HG03575 (cell line): ENCODE data around the gene NDRG3.
"Not testable (repeated sequence)": the region's sequence is repeated elsewhere in the genome, so short reads cannot be mapped to it uniquely, and the experiment has no call there.

Source experiments
- ATAC-seq: cut with Tn5 transposase; IDR thresholded peaks from one replicate; pipeline ENCODE4 v1.9.1; 2021; ENCODE audit not compliant: unreplicated experiment, insufficient number of reproducible peaks, low FRiP score; ENCODE audit errors: extremely low read depth

Gene NDRG3

DNA sequence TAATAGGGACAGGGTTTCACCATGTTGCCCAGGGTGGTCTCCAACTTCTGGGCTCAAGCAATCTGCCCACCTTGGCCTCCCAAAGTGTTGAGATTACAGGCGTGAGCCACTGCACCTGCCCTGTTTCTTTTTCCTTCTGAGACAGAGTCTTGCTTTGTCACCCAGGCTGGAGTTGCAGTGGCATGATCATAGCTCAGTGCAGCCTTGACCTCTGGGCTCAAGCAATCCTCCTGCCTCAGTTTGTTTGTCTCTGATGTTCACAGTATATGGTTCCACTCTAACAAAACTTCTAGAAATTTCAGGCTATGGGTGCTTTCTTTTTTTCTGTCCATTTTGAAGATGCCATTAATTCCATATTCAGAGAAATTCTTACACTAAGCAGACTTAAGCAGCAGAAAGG lies 33.1 kb downstream of the NDRG3 start:
- no peak for ATAC-seq

DNA sequence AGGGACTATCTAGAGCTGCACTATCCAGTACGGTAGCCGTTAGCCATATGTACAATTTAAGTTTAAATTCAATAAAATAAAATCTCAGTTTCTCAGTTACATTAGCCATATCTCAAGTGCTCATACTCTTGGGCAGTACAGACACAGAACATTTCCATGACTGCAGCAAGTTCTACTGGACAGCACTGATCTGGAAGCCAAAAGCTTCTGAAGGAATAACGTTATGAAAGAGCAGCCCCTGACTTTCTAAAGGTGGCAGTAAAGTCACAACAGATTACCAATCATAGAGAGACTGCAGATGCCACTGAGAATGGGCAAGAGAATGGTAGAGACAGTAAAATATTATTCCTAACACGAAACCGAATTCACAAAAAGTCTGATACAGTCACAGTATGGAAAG lies 36.8 kb downstream of the NDRG3 start:
- no peak for ATAC-seq

DNA sequence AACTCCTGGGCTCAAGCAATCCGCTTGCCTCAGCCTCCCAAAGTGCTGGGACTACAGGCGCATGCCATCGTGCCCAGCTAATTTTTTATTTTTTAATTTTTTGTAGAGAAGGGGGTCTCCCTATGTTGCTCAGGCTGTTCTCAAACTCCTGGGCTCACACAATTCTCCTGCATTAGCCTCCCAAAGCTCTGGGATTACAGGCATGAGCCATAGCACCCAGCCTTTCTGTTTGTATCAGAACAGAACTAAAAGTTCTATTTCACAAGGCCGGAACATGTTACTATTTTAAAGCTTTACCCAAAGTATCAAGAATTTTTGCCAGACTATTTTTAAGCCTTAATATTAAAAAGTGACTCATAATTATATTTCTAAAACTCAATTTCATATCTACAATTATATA lies 42.4 kb downstream of the NDRG3 start:
- ATAC-seq: no peak

DNA sequence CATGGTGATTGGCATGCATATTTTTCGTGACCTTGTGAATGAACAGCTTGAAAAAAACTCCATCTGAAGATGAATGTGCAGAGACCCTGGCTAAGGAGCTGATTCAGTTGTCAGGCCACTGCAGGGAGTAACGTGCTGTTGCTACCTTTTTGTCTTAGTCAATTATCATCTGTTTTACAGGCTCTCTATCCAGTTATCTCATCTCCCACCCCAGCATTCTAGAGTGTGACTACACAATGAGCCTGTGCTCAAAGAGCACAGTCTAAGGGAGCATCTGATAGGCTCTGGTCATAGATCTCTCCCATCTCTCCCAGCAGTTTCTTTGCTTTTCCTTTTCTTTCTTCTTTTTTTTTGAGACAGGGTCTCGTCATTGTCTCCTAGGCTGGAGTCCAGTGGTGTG lies 45.5 kb downstream of the NDRG3 start:
- no peak for ATAC-seq

DNA sequence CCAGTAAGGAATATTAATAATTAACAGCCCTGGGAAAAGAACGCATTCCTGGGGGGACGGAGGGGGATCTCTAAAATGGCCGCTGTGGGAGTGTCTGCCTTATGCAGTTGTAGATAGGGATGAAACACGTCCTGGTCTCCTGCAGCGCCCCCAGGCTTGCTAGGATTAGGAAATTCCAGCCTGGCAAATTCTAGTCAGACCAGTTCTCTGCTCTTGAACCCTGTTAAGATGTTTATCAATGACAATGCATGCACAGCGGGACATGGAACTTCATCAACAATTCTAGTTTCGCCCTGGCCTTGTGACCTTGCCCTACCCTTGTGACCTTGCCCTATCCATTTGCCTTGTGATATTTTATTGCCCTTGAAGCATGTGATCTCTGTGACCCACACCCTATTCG lies 50.4 kb downstream of the NDRG3 start:
- not testable (repeated sequence) for ATAC-seq

DNA sequence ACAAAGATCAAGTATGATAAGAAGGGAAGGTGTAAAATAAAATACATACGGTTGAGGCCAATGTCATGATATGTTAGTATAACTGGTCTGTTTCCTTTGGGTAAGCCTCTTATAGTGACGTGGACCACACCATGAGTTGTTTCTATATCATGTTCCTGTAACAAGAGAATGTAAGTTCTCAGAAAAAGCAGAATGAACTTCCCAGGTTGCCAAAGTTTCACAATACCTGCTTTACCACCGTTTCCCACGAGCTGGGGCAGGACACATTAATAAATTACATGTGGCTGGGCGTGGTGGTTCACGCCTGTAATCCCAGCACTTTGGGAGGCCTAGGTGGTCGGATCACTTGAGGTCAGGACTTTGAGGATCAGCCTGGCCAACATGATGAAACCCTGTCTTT lies 57.3 kb downstream of the NDRG3 start:
- no peak for ATAC-seq

DNA sequence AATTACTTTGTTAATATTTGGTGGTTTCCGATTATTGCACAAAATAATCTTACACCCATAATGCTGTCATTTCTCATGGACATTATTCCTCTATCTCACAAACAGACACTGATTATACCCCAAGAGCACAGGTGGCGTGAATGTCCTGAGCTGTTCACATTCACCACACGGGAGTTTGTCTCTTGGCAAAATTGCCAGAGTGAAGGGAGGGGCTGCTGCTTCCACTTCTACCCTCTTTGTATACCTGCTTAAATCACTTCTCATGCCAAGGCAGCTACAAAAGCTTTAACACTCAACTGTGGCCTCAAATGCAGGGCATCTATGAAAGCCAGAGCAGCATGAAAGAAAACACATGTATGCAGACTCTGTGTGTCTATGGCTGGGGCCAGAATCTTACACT lies 58.0 kb downstream of the NDRG3 start:
- no peak for ATAC-seq

DNA sequence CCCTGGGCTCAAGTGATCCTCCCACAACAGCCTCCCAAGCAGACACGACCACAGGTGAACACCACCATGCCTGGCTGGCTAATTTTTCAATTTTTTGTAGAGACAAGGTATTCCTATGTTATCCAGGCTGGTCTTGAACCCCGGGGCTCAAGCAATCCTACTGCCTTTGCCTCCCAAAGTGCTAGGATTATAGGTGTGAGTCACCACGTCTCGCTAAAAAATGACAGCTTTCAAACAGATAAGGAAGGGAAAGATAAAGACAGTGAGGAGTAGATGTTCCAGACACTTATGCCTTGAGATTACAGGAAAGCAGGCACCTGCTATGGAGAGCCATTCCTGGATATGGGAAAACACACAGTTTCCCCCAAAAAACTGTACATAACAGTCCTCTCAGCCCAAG lies 58.9 kb downstream of the NDRG3 start:
- ATAC-seq: no peak

DNA sequence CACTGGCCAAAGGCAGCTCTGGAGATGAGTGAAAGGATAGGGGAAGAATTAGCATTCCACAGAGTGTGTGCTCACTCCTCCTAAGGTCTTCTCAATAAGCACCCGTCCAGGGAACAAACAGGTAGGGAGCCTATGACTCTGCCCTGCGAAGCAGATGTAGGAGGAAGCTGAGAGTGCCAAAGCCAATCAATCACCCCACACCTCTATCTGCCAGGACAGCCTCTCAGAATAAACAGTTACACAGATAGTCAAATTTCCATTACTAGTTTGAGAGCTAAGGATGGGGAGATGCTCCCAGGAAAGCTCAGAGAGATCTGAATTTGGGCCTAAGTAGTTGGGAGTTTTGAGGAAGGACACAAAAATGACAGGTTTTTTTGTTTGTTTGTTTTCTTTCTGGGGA lies 59.4 kb downstream of the NDRG3 start:
- no peak for ATAC-seq

DNA sequence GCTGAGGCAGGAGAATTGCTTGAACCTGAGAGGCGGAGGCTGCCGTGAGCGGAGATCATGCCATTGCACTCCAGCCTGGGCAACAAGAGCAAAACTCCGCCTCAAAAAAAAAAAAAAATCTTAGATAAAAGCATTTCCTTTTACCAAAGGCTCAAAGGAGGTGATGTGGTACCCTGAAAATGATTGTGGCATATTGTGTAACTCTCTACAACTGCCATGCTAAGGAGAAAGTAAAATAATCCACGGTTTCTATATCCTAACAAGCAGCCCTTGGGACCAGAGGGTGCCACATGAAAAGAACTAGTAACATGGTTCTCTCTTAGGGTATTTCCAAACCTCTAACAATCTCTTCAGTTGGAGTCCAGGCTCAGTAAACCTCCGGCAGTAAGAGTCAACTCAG lies 61.1 kb downstream of the NDRG3 start:
- ATAC-seq: no peak

DNA sequence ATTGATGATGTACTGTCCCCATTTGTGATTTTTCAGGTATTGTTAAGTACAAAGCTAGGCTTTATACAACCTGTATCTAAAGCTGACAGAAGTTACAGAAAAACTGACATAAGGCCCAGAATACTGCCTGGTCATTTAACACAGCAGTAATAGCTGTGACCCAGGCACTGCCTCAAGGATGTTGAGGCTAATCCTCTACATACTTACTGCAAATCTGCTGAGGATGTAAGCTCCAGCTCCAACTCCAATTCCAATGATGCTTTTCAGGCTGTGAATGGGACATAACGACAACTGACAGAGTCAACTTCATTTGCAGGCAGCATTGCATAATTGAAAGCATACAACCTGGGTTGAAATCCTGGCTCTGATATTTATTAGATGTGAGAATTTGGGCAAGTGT lies 63.6 kb downstream of the NDRG3 start:
- ATAC-seq: no peak

DNA sequence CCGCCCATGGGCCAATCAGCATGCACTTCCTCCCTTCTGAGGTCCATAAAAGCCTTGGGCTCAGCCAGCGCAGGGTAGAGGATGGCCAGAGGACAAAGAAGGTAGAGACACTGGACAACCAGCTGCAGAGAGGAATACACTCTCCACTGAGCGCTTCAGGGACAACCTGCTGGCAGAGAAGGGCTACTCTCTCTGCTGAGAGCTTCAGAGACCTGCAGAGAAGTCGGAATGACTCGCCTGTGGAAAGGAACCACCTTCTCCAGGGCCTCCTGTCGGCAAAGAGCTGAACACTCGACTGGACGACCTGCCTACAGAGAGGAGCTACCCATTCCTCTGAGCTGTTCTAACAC lies 68.5 kb downstream of the NDRG3 start:
- ATAC-seq: no peak

DNA sequence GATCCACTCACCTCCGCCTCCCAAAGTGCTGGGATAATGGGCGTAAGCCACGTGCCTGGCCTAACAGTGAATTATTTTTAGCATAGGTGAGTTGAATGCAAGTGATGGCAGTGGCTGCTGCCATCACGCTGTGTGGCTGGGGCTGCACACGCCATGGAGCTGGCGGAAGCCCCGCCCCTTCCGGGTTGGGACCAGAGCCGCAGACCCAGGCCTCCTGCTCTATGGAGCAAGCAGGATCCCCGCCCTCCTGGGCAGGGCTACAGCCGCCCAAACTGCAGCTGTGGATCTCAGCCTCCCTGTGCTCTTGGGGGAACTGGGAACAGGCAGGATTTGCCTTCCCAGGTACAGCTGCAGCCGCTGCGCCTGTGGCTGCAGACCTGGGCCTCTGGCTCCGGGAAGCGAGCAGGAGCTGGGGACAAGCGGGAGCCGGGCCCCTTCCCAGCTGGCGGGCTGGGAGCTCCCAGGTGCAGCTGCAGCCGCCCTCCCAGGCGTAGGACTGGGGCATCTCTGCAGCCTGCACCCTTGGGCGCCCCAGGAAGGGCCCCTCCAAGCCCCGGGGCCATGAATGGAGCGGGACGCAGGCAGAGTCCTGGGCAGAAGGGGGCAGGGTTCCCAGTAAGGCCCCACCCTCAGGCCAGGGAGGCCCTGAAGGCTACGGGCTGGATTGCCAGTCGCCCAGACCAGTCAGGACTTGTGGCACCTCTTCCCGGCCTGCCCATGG lies 69.0 kb downstream of the NDRG3 start:
- ATAC-seq: no peak

DNA sequence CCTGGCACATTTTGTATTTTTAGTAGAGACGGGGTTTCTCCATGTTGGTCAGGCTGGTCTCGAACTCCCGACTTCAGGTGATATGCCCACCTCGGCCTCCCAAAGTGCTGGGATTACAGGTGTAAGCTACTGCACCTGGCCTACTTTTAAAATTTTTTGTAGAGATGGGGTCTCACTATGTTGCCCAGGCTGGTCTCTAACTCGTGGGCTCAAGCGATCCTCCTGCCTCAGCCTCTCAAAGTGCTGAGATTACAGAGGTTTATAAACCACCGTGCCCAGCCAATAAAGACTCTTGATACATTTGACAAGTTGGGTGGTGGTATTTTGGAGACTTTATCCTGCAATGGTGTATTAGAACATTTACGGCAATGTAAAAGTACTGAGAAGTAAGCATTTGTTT lies 70.3 kb downstream of the NDRG3 start:
- ATAC-seq: not testable (repeated sequence)

DNA sequence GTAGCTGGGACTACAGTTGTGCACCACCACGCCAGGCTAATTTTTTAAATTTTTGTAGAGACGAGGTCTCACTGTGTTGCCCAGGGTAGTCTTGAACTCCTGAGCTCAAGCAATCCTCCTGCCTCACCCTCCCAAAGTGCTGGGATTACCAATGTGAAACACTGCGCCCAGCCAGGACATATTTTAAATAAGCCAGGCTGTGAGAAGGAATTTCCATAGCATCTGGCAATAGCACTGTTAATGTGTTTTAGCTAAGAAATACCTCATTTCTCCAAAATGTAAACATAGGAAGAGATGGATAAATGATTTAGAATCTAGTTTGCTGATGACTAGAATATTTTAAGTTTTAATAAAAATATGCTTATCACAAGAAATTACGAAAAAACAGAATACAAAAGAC lies 72.9 kb downstream of the NDRG3 start:
- no peak for ATAC-seq

DNA sequence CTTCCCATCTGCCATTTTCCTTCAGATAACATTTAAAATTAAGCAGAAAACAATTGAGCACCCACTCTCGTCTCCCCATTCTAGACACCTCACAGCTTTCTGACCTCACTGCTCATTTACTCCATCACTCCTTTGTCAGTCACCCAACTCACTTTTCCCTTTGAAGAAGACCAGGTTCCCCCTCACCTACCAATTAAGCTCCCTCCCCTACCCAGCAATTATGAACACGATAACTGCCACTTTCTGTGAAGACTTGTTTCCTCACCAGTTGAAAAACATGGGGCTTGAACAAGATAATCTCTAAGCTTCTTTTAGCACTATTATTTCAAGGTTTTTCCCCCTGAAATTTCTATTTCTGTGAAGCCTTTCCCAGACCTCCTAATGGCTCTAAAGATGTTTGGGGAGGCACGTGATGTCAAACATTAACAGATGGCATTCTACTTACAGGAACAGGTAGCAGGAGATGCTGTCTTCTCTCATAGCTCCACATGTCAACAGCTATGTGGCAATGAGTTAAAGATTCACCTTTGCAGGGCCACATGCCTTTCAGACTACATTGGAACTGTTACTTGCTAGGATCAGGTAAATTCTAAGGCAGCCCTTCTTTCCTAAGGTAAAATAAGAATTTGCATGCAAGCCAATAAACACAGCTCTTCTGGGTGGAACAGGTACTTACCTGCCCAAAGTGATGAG lies 75.1 kb downstream of the NDRG3 start:
- no peak for ATAC-seq

DNA sequence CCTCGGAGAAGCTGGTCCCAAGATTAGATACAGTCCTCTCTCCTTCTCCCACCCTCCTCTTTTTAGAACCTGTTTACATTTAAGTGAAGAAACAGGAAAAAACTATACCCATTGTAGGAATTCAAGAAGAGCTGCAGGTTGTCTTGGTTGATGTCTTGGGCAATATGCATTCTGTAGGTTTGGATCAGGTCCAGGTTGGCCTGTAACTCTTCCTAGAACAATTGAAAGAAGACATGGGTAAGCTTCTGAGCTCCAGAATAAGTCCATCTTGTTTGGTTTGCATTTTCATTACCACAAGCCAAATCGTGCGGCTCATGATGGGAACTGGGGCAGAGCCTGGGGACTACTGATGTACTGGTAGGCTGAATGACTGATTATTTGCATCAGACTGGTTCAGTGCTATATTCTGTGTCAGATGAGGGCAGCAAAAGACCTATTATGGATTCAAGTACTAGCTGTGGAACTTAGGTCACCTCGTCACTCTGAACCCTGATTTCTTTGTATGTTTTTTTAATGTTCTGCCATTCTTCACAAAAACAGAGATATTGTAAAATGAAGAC lies 79.6 kb downstream of the NDRG3 start:
- no peak for ATAC-seq

DNA sequence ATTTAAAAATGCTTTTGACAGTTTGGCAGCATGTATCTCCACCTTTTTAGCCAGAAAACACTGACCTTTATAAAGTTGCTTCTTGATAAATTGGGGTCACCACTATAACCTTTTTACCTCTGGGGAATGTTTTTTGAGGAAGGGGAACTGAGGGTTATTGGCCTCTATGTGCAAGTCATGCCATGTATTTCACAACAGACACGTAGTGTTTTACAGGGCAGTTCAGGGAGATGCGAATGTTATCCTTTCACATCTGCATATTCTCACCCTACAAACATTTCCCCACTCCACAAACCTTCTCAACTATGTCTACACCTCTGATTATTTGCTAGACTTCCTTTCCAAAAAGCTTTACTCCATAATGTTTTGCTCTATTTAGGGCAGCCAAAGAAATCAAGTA lies 82.9 kb downstream of the NDRG3 start:
- no peak for ATAC-seq

DNA sequence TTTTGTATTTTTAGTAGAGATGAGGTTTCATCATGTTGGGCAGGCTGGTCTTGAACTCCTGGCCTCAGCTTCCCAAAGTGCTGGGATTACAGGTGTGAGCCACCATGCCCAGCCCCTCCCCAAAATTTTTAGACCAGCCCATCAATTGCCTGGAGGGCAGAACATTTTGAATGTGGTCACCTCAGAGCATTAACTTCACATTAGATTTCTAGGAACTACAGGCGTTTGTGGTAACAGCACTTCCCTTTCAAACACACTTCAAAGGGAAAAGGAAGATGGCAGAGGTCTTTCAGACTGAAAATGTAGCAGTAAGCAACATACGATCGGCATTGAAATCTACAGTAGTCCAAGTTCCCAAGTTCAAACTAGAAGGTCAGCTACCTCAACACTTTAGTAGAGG lies 87.6 kb downstream of the NDRG3 start:
- ATAC-seq: no peak

DNA sequence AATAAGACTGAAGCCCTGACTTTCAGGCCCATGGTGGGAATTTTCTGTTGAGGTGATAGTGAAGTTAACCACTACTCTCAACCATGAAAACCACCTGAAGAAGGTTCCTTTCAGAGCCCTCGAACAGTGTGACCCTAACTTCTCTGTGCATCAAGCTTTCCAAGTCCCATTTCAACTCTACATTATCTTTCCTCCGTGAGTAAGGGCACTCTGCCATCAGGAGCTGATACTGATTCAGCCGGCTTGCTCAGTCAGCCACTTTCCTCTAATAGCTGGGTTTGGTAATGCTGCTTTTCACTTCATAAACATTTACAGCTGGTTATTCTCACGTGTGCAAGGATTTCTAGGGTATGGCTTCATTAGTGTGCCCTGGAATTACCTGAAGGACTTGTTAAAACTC lies 89.2 kb downstream of the NDRG3 start:
- ATAC-seq: no peak

DNA sequence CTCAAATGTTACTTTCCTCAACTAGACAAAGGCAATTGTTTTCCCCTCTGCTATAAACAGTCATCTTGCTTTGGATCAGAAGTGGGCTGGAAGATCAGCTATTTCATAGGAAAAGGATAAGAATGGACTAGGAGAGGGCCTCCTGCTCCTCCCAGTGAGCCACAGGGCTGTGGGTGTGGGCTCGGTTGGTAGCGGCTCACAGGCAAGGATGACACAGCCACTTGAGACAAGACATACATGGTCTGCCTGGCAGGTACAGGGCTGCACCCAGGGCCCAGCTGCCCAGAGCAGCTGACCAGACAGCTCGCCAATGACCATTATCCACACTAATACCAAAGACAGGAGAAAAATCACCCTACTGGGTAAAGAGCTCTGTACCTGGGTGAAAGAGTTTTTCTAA lies 90.9 kb downstream of the NDRG3 start:
- no peak for ATAC-seq
